Loucy (cell line): ENCODE data around the gene LIX1.

ENCODE experiments used
- CTCF ChIP-seq: fragments of 200-600 bp; sonication (generic); conservative IDR thresholded peaks from 2 replicates; pipeline ENCODE4 v1.5.1; 2014; ENCODE audit warnings: mild to moderate bottlenecking, antibody characterized with exemption, low read length
- EZH2phosphoT487 ChIP-seq: fragments of 200-600 bp; IDR thresholded peaks from 2 replicates; pipeline ENCODE4 v1.6.1; 2018; ENCODE audit warnings: antibody characterized with exemption, mild to moderate bottlenecking, moderate library complexity, borderline replicate concordance

GRCh38 chr5:97151370-97151769 lies 9.0 kb upstream of the LIX1 start:
- TF ChIP-seq EZH2phosphoT487 (no peak), CTCF (no peak)
